Measurements from ENCODE around the gene AHCYL2. TPM values are rescaled to one million over a fixed set of nuclear protein-coding genes. Genes with fewer than 3 reads are reported as not detected.
A peak's percentile ranks its signal among the peaks of the same experiment; 100 is the strongest.

AHCYL2 gene
- total RNA-seq, 6 experiments from 2014 or later: 6.8 to 12.4 (median 8.8) TPM

- no peaks in the 10 kb centered on the region for H3K27me3 Mint-ChIP-seq (ENCODE audit: insufficient read depth)
- no peak for TF ChIP-seq CTCF (IDR thresholded peaks at IDR 0.05)
- no peaks in the 10 kb centered on the region for H3K9me3 Mint-ChIP-seq
- DNase-seq: no peak
- no peak overlapping the region for H3K4me3 Mint-ChIP-seq
- H3K36me3 Mint-ChIP-seq (ENCODE audit: low read depth): no peaks in the 10 kb centered on the region
- no peak overlapping the region for H3K27ac Mint-ChIP-seq
- H3K4me1 Mint-ChIP-seq (ENCODE audit: low read depth): no peaks in the 10 kb centered on the region
Observed at GRCh38 chr7:129359638-129360037, 134.8 kb downstream of the AHCYL2 start.

- H3K27me3 Mint-ChIP-seq (ENCODE audit: insufficient read depth): peaks cover 4% of the 10 kb centered on the region; the same call in 1 of the 2 replicates
- no peaks in the 10 kb centered on the region for H3K36me3 Mint-ChIP-seq (ENCODE audit: low read depth)
- no peak overlapping the region for H3K27ac Mint-ChIP-seq
- TF ChIP-seq CTCF (IDR thresholded peaks at IDR 0.05): no peak
- H3K9me3 Mint-ChIP-seq: no peaks in the 10 kb centered on the region
- no peak overlapping the region for H3K4me3 Mint-ChIP-seq
- no peak for DNase-seq
- H3K4me1 Mint-ChIP-seq (ENCODE audit: low read depth): no peaks in the 10 kb centered on the region
Observed at GRCh38 chr7:129361771-129362170, 136.9 kb downstream of the AHCYL2 start.

- Mint-ChIP-seq H3K4me3 (no peak overlapping the region), H3K27me3 (ENCODE audit: insufficient read depth) (peaks cover 5% of the 10 kb centered on the region; the same call in 1 of the 2 replicates)
- TF ChIP-seq CTCF (IDR thresholded peaks at IDR 0.05): no peak
Observed at GRCh38 chr7:129362496-129362895, 137.7 kb downstream of the AHCYL2 start.

GRCh38 chr7:129367349-129367699 lies 142.5 kb downstream of the AHCYL2 start:
- Mint-ChIP-seq H3K27ac (no peak overlapping the region), H3K4me3 (no peak overlapping the region), H3K36me3 (ENCODE audit: low read depth) (no peaks in the 10 kb centered on the region), H3K4me1 (ENCODE audit: low read depth) (peaks cover 15% of the 10 kb centered on the region), H3K9me3 (no peaks in the 10 kb centered on the region), H3K27me3 (ENCODE audit: insufficient read depth) (peaks cover 5% of the 10 kb centered on the region; the same call in 1 of the 2 replicates)
- no peak for TF ChIP-seq CTCF (IDR thresholded peaks at IDR 0.05)
- no peak for DNase-seq

More at GRCh38 chr7:129362496-129362895, 137.7 kb downstream of the AHCYL2 start:
- no peak for DNase-seq
- no peaks in the 10 kb centered on the region for H3K36me3 Mint-ChIP-seq (ENCODE audit: low read depth)
- H3K9me3 Mint-ChIP-seq: no peaks in the 10 kb centered on the region
- peaks cover under 1% of the 10 kb centered on the region; the same call in 1 of the 2 replicates for H3K4me1 Mint-ChIP-seq (ENCODE audit: low read depth)
- H3K27ac Mint-ChIP-seq: no peak overlapping the region

- peak; percentile 92 for TF ChIP-seq CTCF (IDR thresholded peaks at IDR 0.05)
Observed at GRCh38 chr7:129367700-129368388, 143.0 kb downstream of the AHCYL2 start.

More at GRCh38 chr7:129367700-129368388, 143.0 kb downstream of the AHCYL2 start:
- peak overlapping the region; percentile 12 for H3K4me3 Mint-ChIP-seq
- H3K27me3 Mint-ChIP-seq (ENCODE audit: insufficient read depth): peaks cover 5% of the 10 kb centered on the region; the same call in 1 of the 2 replicates
- H3K4me1 Mint-ChIP-seq (ENCODE audit: low read depth): peaks cover 15% of the 10 kb centered on the region
- peak; percentile 41 for DNase-seq
- no peaks in the 10 kb centered on the region for H3K9me3 Mint-ChIP-seq
- no peak overlapping the region for H3K27ac Mint-ChIP-seq
- H3K36me3 Mint-ChIP-seq (ENCODE audit: low read depth): no peaks in the 10 kb centered on the region
